Muscle layer of colon (tissue), 2 donors: ENCODE data around the gene PRPF40B.
"Not testable (repeated sequence)": the region's sequence is repeated elsewhere in the genome, so short reads cannot be mapped to it uniquely, and the experiment has no call there.

Source experiments
- H3K27ac ChIP-seq: one replicate; pipeline ENCODE4 v1.7.0; 2013; ENCODE audit warnings: low read depth, mild to moderate bottlenecking, low read length, moderate library complexity
- H3K27me3 ChIP-seq, 2 donors: one replicate each; pipeline ENCODE4 v1.7.0; 2013; ENCODE audit warnings: low read length in 2 of 2, mild to moderate bottlenecking in 2 of 2; ENCODE audit not compliant: insufficient read depth in 2 of 2, control insufficient read depth in 1 of 2
- H3K36me3 ChIP-seq: one replicate; pipeline ENCODE4 v1.7.0; 2013; ENCODE audit warnings: mild to moderate bottlenecking, low read length; ENCODE audit not compliant: insufficient read depth
- H3K4me1 ChIP-seq: one replicate; pipeline ENCODE4 v1.7.0; 2013; ENCODE audit warnings: mild to moderate bottlenecking, low read length; ENCODE audit not compliant: insufficient read depth
- H3K4me3 ChIP-seq, 2 donors: one replicate each; pipeline ENCODE4 v1.7.0; 2013; ENCODE audit warnings: low read length in 2 of 2, low read depth in 1 of 2, mild to moderate bottlenecking in 1 of 2, moderate library complexity in 1 of 2
- H3K9ac ChIP-seq: one replicate; pipeline ENCODE4 v1.7.0; 2013; ENCODE audit warnings: low read length
- H3K9me3 ChIP-seq: one replicate; pipeline ENCODE4 v1.7.0; 2013; ENCODE audit warnings: mild to moderate bottlenecking, low read length
- donor health status: abdominal sarcoma.
- donor health status: Adenocarcinoma of cecum.

Gene PRPF40B

GRCh38 chr12:49587174-49587908 lies 36.0 kb upstream of the PRPF40B start:
- Histone ChIP-seq H3K27me3 (no peaks in the 10 kb centered on the region), H3K4me1 (peaks cover 17% of the 10 kb centered on the region), H3K4me3 (no peak overlapping the region), H3K9me3 (no peaks in the 10 kb centered on the region), H3K9ac (no peak overlapping the region), H3K27ac (no peak overlapping the region), H3K36me3 (peaks cover 6% of the 10 kb centered on the region)

DNA sequence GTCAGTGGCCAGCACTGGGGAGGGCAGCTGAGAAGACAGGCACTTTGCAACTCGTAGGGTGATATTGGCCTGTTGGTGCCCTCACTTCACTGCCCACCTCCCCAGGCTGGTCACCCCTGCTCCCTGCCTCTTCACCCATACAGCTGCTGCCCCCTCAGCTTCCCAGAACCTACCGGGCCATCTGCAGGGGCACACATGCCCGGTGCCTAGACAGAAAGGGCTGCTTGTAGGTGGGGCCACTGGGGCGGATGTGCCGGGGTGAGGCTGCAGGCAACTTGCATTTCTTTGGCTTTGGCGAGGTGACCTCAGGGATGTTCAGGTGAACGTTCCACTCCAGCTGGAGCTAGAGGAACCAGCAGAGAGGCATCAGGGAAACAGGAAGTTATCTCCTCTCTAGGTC lies 35.1 kb upstream of the PRPF40B start:
- Histone ChIP-seq H3K27ac (no peak overlapping the region), H3K4me3 (no peak overlapping the region), H3K4me1 (peaks cover 9% of the 10 kb centered on the region), H3K27me3 (no peaks in the 10 kb centered on the region), H3K36me3 (peaks cover 6% of the 10 kb centered on the region), H3K9me3 (no peaks in the 10 kb centered on the region), H3K9ac (no peak overlapping the region)

- Histone ChIP-seq H3K36me3 (peaks cover 6% of the 10 kb centered on the region), H3K9me3 (no peaks in the 10 kb centered on the region), H3K27me3 (no peaks in the 10 kb centered on the region), H3K27ac (no peak overlapping the region), H3K4me3 (no peak overlapping the region), H3K9ac (no peak overlapping the region), H3K4me1 (peaks cover 3% of the 10 kb centered on the region)
Observed at GRCh38 chr12:49588721-49589516, 34.4 kb upstream of the PRPF40B start.

DNA sequence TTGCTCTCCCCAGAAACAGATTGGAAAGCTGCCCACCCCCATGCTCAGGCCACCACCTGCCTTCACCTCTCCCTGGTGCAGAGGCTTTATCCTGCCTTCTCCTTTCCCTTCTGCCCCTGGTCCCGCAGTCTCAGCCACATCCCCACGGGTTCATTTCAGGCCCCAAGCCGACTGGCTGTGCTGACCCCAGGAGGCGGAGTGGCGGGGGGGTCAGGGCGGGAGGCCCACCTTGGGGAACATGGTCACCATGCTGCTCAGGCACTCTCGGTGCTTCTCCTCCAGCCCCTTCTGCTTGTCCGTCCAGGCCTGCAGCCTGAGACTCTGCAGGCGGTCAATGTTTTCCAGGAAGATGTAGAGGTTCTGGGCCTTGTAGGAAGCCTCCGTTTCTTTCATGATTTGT lies 24.8 kb upstream of the PRPF40B start:
- Histone ChIP-seq H3K4me1 (no peaks in the 10 kb centered on the region), H3K36me3 (no peaks in the 10 kb centered on the region), H3K27ac (no peak overlapping the region), H3K9ac (no peak overlapping the region), H3K4me3 (no peak overlapping the region), H3K27me3 (no peaks in the 10 kb centered on the region), H3K9me3 (no peaks in the 10 kb centered on the region)

- no peaks in the 10 kb centered on the region for H3K27me3 ChIP-seq
- H3K27ac ChIP-seq = no peak overlapping the region
- no peak overlapping the region for H3K4me3 ChIP-seq
- no peaks in the 10 kb centered on the region for H3K9me3 ChIP-seq
- H3K4me1 ChIP-seq = no peaks in the 10 kb centered on the region
- H3K36me3 ChIP-seq = no peaks in the 10 kb centered on the region
- H3K9ac ChIP-seq = no peak overlapping the region
Observed at GRCh38 chr12:49599961-49600360, 23.4 kb upstream of the PRPF40B start.

DNA sequence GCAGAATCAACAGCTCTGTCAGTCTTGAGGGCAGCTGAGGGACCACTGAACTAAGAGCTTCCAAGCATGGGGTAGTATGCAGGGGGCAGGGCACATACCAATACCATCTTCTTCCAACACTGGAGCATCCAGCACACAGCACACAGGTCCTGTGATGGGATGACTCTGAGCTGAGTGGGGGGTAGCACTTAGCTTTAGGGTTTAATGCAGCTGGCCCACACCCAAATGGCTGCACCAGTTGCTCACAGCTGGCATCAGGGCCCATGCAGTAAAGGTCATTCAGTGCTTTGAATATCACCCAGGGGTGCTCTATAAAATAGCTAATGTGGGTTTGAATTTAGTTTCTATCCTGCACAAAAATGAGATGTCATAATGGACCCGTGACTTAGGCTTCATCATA lies 19.6 kb upstream of the PRPF40B start:
- H3K4me1 ChIP-seq = no peaks in the 10 kb centered on the region
- no peak overlapping the region for H3K9ac ChIP-seq
- H3K27ac ChIP-seq = no peak overlapping the region
- H3K9me3 ChIP-seq = no peaks in the 10 kb centered on the region
- no peaks in the 10 kb centered on the region for H3K36me3 ChIP-seq
- no peak overlapping the region for H3K4me3 ChIP-seq
- H3K27me3 ChIP-seq = no peaks in the 10 kb centered on the region

- Histone ChIP-seq H3K27me3 (no peaks in the 10 kb centered on the region), H3K9ac (no peak overlapping the region), H3K27ac (no peak overlapping the region), H3K36me3 (no peaks in the 10 kb centered on the region), H3K4me1 (no peaks in the 10 kb centered on the region), H3K9me3 (no peaks in the 10 kb centered on the region), H3K4me3 (no peak overlapping the region)
Observed at GRCh38 chr12:49604856-49605255, 18.5 kb upstream of the PRPF40B start.

- H3K9me3 ChIP-seq, H3K4me1 ChIP-seq, H3K36me3 ChIP-seq, H3K27ac ChIP-seq, H3K4me3 ChIP-seq, H3K9ac ChIP-seq, H3K27me3 ChIP-seq: not testable (repeated sequence)
Observed at GRCh38 chr12:49605539-49605938, 17.8 kb upstream of the PRPF40B start, which contains the start of gene FAM186B. Gene FAM186B, minus strand, starts transcription at chr12:49605639. Its CDS starts 162 bp downstream, at chr12:49605477.

GRCh38 chr12:49609059-49609874 lies 14.1 kb upstream of the PRPF40B start:
- H3K9ac ChIP-seq = no peak overlapping the region
- no peaks in the 10 kb centered on the region for H3K4me1 ChIP-seq
- H3K27ac ChIP-seq = no peak overlapping the region
- no peak overlapping the region for H3K4me3 ChIP-seq
- no peaks in the 10 kb centered on the region for H3K36me3 ChIP-seq
- H3K9me3 ChIP-seq = no peaks in the 10 kb centered on the region
- H3K27me3 ChIP-seq = no peaks in the 10 kb centered on the region

- Histone ChIP-seq H3K4me1 (no peaks in the 10 kb centered on the region), H3K9ac (no peak overlapping the region), H3K36me3 (no peaks in the 10 kb centered on the region), H3K9me3 (no peaks in the 10 kb centered on the region), H3K4me3 (no peak overlapping the region), H3K27ac (no peak overlapping the region), H3K27me3 (no peaks in the 10 kb centered on the region)
Observed at GRCh38 chr12:49609875-49610154, 13.5 kb upstream of the PRPF40B start.

- not testable (repeated sequence) for H3K27ac ChIP-seq, H3K9ac ChIP-seq
Observed at GRCh38 chr12:49610785-49611184, 12.6 kb upstream of the PRPF40B start.

More at GRCh38 chr12:49610785-49611184, 12.6 kb upstream of the PRPF40B start:
- H3K4me3 ChIP-seq, H3K36me3 ChIP-seq, H3K4me1 ChIP-seq, H3K9me3 ChIP-seq, H3K27me3 ChIP-seq: not testable (repeated sequence)
